Karpas-422 (cell line): ENCODE measurements around the gene PLA2G12B. TPM values are rescaled to one million over a fixed set of nuclear protein-coding genes. Genes with fewer than 3 reads are reported as not detected.

ENCODE experiments used
- total RNA-seq: library from RNA; depleted of rRNA; stranded (reverse); fragments of >200 nt; shearing (Covaris generic); gene quantifications from 2 replicates; pipeline ENCODE4 v1.2.3, GENCODE V29; 2014; ENCODE audit warnings: low replicate concordance; rRNA removed

Gene PLA2G12B
- total RNA-seq, 1 experiment from 2014 or later = not detected

Other genes starting within 250 kb of the PLA2G12B start
- gene OIT3, start 61.1 kb downstream of the PLA2G12B start, total RNA-seq = 0.65 TPM in 1 of 2 replicates, not detected in the other
- 71.2 and 107 TPM in 2 replicates for gene P4HA1, start 142.1 kb upstream of the PLA2G12B start, total RNA-seq
- 1.3 and 2.7 TPM in 2 replicates for gene NUDT13, start 155.6 kb upstream of the PLA2G12B start, total RNA-seq
- 21.9 and 36.8 TPM in 2 replicates for gene ECD, start 213.2 kb upstream of the PLA2G12B start, total RNA-seq
- 18.7 and 31.5 TPM in 2 replicates for gene FAM149B1, start 213.3 kb upstream of the PLA2G12B start, total RNA-seq